Thyroid gland (tissue), 4 donors: Measurements from ENCODE around the gene CD274.

Experiments
- POLR2A ChIP-seq, 2 donors: fragments of 450-650 bp; IDR thresholded peaks; one replicate each; pipeline ENCODE4 v1.6.1; 2017; ENCODE audit warnings: antibody characterized with exemption in 2 of 2, mild to moderate bottlenecking in 2 of 2, moderate library complexity in 1 of 2
- TF ChIP-seq, protein P1 (sequence below), 6 experiments: fragments of 200-600 bp in 3 of 6; fragments of 450-650 bp in 3 of 6; sonication (generic) in 3 of 6; IDR thresholded peaks; one replicate each; pipeline ENCODE4 v1.5.1; 2016 to 2019; ENCODE audit warnings: antibody characterized with exemption in 6 of 6, mild to moderate bottlenecking in 2 of 6, inconsistent platforms in 1 of 6, moderate library complexity in 1 of 6

DNA sequence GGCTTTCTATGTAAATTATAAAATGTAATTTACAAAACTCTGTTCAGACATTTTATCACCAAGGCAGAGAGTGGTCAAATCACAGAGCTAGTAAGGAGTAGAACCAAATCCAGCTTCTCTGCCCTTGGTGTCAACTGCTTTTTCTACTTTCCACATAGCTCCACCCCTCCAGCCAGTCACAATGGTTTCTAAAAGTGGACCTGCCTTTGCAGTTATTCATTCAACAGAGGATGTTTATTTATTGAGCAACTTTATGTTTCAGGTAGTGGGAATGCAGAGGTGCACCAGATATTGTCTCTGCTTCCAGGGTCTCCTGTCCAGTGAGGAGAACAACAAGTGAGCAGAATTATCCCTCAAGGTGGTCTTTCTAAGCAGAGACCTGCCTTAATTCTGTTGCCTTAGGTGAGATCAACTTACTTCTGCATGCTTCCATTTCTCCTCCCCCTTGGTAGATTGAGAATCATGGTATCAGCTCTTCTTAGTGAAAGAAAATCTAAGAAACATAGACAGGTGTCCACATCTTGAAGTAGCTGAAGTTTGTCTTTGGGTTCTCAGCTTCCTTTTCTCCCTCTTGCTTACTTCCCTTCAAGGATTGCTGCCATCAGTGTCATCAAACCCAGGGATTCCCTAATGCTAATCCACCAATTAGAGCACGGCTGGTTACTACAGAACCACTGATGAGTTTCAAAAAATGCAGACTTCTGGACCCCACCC lies 42.8 kb downstream of the CD274 start:
- TF ChIP-seq, protein P1, sequence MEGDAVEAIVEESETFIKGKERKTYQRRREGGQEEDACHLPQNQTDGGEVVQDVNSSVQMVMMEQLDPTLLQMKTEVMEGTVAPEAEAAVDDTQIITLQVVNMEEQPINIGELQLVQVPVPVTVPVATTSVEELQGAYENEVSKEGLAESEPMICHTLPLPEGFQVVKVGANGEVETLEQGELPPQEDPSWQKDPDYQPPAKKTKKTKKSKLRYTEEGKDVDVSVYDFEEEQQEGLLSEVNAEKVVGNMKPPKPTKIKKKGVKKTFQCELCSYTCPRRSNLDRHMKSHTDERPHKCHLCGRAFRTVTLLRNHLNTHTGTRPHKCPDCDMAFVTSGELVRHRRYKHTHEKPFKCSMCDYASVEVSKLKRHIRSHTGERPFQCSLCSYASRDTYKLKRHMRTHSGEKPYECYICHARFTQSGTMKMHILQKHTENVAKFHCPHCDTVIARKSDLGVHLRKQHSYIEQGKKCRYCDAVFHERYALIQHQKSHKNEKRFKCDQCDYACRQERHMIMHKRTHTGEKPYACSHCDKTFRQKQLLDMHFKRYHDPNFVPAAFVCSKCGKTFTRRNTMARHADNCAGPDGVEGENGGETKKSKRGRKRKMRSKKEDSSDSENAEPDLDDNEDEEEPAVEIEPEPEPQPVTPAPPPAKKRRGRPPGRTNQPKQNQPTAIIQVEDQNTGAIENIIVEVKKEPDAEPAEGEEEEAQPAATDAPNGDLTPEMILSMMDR (IDR thresholded peaks at IDR 0.05) = no peak
- TF ChIP-seq POLR2A (IDR thresholded peaks at IDR 0.05) = no peak
